ENCODE measurements around the gene KCNJ9. TPM values are rescaled to one million over a fixed set of nuclear protein-coding genes. Genes with fewer than 3 reads are reported as not detected.

KCNJ9 gene
- total RNA-seq, 1 experiment from 2014 or later, result not detected

GRCh38 chr1:160137216-160137862 is 56.0 kb downstream of the KCNJ9 start:
- TF ChIP-seq, protein P1, sequence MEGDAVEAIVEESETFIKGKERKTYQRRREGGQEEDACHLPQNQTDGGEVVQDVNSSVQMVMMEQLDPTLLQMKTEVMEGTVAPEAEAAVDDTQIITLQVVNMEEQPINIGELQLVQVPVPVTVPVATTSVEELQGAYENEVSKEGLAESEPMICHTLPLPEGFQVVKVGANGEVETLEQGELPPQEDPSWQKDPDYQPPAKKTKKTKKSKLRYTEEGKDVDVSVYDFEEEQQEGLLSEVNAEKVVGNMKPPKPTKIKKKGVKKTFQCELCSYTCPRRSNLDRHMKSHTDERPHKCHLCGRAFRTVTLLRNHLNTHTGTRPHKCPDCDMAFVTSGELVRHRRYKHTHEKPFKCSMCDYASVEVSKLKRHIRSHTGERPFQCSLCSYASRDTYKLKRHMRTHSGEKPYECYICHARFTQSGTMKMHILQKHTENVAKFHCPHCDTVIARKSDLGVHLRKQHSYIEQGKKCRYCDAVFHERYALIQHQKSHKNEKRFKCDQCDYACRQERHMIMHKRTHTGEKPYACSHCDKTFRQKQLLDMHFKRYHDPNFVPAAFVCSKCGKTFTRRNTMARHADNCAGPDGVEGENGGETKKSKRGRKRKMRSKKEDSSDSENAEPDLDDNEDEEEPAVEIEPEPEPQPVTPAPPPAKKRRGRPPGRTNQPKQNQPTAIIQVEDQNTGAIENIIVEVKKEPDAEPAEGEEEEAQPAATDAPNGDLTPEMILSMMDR (IDR thresholded peaks at IDR 0.05; ENCODE audit: insufficient read depth in 1 of 2, low read depth in 1 of 2, low read length in 1 of 2, severe bottlenecking in 1 of 2, unreplicated experiment in 1 of 2), result no peak

DNA sequence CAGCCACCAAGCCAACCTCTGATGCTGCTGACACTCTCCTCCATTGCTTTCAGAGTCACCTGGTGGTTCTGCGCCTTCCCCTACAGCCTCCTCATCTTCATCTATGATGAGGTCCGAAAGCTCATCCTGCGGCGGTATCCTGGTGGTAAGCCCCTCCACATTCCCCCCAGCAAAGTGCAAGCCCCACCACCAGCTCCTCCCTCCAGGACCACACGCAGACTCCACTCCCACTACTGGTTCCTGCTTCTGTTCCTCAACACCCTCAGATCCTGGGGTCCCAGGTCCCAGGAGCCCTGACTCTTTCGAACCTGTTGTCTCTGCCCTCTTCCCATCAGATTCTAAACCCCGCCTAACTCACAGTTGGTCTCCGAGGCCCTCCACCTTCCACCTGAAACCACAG is 58.5 kb downstream of the KCNJ9 start:
- Mint-ChIP-seq H3K9me3 (ENCODE audit: unreplicated experiment) (no peaks in the 10 kb centered on the region), H3K4me1 (ENCODE audit: low read depth, unreplicated experiment) (no peaks in the 10 kb centered on the region), H3K4me3 (ENCODE audit: unreplicated experiment) (no peak overlapping the region), H3K27me3 (ENCODE audit: insufficient read depth, unreplicated experiment) (peaks cover 7% of the 10 kb centered on the region), H3K36me3 (ENCODE audit: insufficient read depth, unreplicated experiment) (no peaks in the 10 kb centered on the region), H3K27ac (ENCODE audit: unreplicated experiment) (no peak overlapping the region)
- no peak for DNase-seq
- Histone ChIP-seq H3K36me3 (ENCODE audit: control insufficient read depth, insufficient read depth, low read length) (no peaks in the 10 kb centered on the region), H3K4me3 (ENCODE audit: low read depth, low read length) (no peak overlapping the region), H3K27me3 (replicated peaks; ENCODE audit: control insufficient read depth, insufficient read depth, low read length) (no peaks in the 10 kb centered on the region; the same call in 1 of the 2 replicates), H3K4me1 (no peaks in the 10 kb centered on the region), H3K9me3 (no peaks in the 10 kb centered on the region)
- BruUV-seq (replicated peaks), result no TSS peak
- ChIA-PET POLR2A (no interaction called here), CTCF (no interaction called here)
- intact Hi-C loops (cut with micrococcal nuclease; ENCODE audit: unreplicated experiment), result no loop called here
- TF ChIP-seq, protein P1 (IDR thresholded peaks at IDR 0.05; ENCODE audit: insufficient read depth in 1 of 2, low read depth in 1 of 2, low read length in 1 of 2, severe bottlenecking in 1 of 2, unreplicated experiment in 1 of 2), result no peak

More at GRCh38 chr1:160137216-160137862, 56.0 kb downstream of the KCNJ9 start:
- Histone ChIP-seq H3K4me3 (ENCODE audit: low read depth, low read length) (no peak overlapping the region), H3K27me3 (replicated peaks; ENCODE audit: control insufficient read depth, insufficient read depth, low read length) (no peaks in the 10 kb centered on the region; the same call in 1 of the 2 replicates), H3K9me3 (no peaks in the 10 kb centered on the region), H3K36me3 (ENCODE audit: control insufficient read depth, insufficient read depth, low read length) (no peaks in the 10 kb centered on the region), H3K4me1 (no peaks in the 10 kb centered on the region)
- Mint-ChIP-seq H3K4me3 (ENCODE audit: unreplicated experiment) (no peak overlapping the region), H3K36me3 (ENCODE audit: insufficient read depth, unreplicated experiment) (no peaks in the 10 kb centered on the region), H3K4me1 (ENCODE audit: low read depth, unreplicated experiment) (peaks cover under 1% of the 10 kb centered on the region), H3K9me3 (ENCODE audit: unreplicated experiment) (no peaks in the 10 kb centered on the region), H3K27ac (ENCODE audit: unreplicated experiment) (no peak overlapping the region), H3K27me3 (ENCODE audit: insufficient read depth, unreplicated experiment) (peaks cover 7% of the 10 kb centered on the region)
- no peak for DNase-seq
- POLR2A ChIA-PET, result no interaction called here
- no TSS peak for BruUV-seq (replicated peaks)
- intact Hi-C loops (cut with micrococcal nuclease; ENCODE audit: unreplicated experiment), result no loop called here
- CTCF ChIA-PET, result no interaction called here

Other genes starting within 250 kb of the KCNJ9 start
- not detected in 2 replicates for gene VSIG8, start 218.9 kb upstream of the KCNJ9 start, total RNA-seq (2022)
- gene CFAP45, start 181.4 kb upstream of the KCNJ9 start, total RNA-seq (2022), result 1.1 and 1.5 TPM in 2 replicates
- gene TAGLN2, start 156.0 kb upstream of the KCNJ9 start, total RNA-seq (2022), result 518 and 531 TPM in 2 replicates
- 19.6 and 21.2 TPM in 2 replicates for gene IGSF9, start 135.9 kb upstream of the KCNJ9 start, total RNA-seq (2022)
- 0.36 TPM in 1 of 2 replicates, not detected in the other for gene SLAMF9, start 127.3 kb upstream of the KCNJ9 start, total RNA-seq (2022)
- 5.5 and 5.7 TPM in 2 replicates for gene PIGM, start 49.5 kb upstream of the KCNJ9 start, total RNA-seq (2022)
- 0.58 and 0.68 TPM in 2 replicates for gene KCNJ10, start 11.4 kb upstream of the KCNJ9 start, total RNA-seq (2022)
- 15.4 and 16.0 TPM in 2 replicates for gene IGSF8, start 17.1 kb downstream of the KCNJ9 start, total RNA-seq (2022)
- gene ATP1A2, start 34.2 kb downstream of the KCNJ9 start, total RNA-seq (2022), result 0.36 TPM in 1 of 2 replicates, not detected in the other
- not detected in 2 replicates for gene ATP1A4, start 70.1 kb downstream of the KCNJ9 start, total RNA-seq (2022)
- not detected in 2 replicates for gene CASQ1, start 109.0 kb downstream of the KCNJ9 start, total RNA-seq (2022)
- gene PEA15, start 123.8 kb downstream of the KCNJ9 start, total RNA-seq (2022), result 84.9 and 85.1 TPM in 2 replicates
- 112 and 116 TPM in 2 replicates for gene DCAF8, start 181.0 kb downstream of the KCNJ9 start, total RNA-seq (2022)
- gene PEX19, start 203.6 kb downstream of the KCNJ9 start, total RNA-seq (2022), result 56.3 and 59.3 TPM in 2 replicates